ENCODE data around the gene EPB41.

DNA sequence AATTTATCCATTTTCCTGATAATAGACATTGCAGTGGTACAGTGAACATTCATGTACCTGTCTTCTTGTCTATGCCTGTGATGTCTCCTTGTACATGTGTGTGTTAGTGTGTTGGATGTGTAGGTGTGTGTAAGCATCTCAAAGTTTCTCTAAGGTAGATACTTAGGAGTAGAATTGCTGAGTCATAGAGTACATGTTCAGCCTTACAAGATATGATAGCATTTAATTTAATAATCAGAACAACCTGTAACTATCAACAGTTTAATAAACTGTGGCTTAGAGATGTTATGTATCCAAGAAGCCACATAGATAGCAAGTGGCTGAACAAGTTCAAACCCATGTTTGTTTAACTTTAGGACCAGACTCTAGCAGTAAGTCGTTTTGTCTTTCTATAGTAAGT lies 35.6 kb downstream of the EPB41 start:
- TF ChIP-seq, protein P1, sequence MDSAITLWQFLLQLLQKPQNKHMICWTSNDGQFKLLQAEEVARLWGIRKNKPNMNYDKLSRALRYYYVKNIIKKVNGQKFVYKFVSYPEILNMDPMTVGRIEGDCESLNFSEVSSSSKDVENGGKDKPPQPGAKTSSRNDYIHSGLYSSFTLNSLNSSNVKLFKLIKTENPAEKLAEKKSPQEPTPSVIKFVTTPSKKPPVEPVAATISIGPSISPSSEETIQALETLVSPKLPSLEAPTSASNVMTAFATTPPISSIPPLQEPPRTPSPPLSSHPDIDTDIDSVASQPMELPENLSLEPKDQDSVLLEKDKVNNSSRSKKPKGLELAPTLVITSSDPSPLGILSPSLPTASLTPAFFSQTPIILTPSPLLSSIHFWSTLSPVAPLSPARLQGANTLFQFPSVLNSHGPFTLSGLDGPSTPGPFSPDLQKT (IDR thresholded peaks at IDR 0.05; ENCODE audit: borderline replicate concordance, low read depth, low read length), result no peak
- TF ChIP-seq ZNF837 (tag by site-specific recombination; IDR thresholded peaks at IDR 0.05), result no peak
- TF ChIP-seq, protein P2, sequence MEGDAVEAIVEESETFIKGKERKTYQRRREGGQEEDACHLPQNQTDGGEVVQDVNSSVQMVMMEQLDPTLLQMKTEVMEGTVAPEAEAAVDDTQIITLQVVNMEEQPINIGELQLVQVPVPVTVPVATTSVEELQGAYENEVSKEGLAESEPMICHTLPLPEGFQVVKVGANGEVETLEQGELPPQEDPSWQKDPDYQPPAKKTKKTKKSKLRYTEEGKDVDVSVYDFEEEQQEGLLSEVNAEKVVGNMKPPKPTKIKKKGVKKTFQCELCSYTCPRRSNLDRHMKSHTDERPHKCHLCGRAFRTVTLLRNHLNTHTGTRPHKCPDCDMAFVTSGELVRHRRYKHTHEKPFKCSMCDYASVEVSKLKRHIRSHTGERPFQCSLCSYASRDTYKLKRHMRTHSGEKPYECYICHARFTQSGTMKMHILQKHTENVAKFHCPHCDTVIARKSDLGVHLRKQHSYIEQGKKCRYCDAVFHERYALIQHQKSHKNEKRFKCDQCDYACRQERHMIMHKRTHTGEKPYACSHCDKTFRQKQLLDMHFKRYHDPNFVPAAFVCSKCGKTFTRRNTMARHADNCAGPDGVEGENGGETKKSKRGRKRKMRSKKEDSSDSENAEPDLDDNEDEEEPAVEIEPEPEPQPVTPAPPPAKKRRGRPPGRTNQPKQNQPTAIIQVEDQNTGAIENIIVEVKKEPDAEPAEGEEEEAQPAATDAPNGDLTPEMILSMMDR (tag by site-specific recombination; IDR thresholded peaks at IDR 0.05), result no peak
- no peak for TF ChIP-seq ZNF530 (tag by site-specific recombination; IDR thresholded peaks at IDR 0.05; ENCODE audit: low read depth)
- TF ChIP-seq, protein P3, sequence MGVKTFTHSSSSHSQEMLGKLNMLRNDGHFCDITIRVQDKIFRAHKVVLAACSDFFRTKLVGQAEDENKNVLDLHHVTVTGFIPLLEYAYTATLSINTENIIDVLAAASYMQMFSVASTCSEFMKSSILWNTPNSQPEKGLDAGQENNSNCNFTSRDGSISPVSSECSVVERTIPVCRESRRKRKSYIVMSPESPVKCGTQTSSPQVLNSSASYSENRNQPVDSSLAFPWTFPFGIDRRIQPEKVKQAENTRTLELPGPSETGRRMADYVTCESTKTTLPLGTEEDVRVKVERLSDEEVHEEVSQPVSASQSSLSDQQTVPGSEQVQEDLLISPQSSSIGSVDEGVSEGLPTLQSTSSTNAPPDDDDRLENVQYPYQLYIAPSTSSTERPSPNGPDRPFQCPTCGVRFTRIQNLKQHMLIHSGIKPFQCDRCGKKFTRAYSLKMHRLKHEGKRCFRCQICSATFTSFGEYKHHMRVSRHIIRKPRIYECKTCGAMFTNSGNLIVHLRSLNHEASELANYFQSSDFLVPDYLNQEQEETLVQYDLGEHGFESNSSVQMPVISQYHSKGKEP (tag by site-specific recombination; IDR thresholded peaks at IDR 0.05), result no peak
- TF ChIP-seq, protein P4, sequence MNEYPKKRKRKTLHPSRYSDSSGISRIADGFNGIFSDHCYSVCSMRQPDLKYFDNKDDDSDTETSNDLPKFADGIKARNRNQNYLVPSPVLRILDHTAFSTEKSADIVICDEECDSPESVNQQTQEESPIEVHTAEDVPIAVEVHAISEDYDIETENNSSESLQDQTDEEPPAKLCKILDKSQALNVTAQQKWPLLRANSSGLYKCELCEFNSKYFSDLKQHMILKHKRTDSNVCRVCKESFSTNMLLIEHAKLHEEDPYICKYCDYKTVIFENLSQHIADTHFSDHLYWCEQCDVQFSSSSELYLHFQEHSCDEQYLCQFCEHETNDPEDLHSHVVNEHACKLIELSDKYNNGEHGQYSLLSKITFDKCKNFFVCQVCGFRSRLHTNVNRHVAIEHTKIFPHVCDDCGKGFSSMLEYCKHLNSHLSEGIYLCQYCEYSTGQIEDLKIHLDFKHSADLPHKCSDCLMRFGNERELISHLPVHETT (tag by site-specific recombination; IDR thresholded peaks at IDR 0.05), result no peak
- TF ChIP-seq TCF7L2 (IDR thresholded peaks at IDR 0.05; ENCODE audit: borderline replicate concordance, low read depth, low read length), result no peak
- no peak for TF ChIP-seq ZNF426 (tag by site-specific recombination; IDR thresholded peaks at IDR 0.05)
- no peak for TF ChIP-seq ZNF777 (tag by site-specific recombination; IDR thresholded peaks at IDR 0.05; ENCODE audit: borderline replicate concordance)
- no peak for TF ChIP-seq ZBTB7A (tag by site-specific recombination; IDR thresholded peaks at IDR 0.05; ENCODE audit: low read depth)
- TF ChIP-seq HOXA7 (CRISPR knock-in tag; IDR thresholded peaks at IDR 0.05; ENCODE audit: borderline replicate concordance), result no peak
